HG02759 (cell line): ENCODE results near the gene MDM4.
"Not testable (repeated sequence)": the region's sequence is repeated elsewhere in the genome, so short reads cannot be mapped to it uniquely, and the experiment has no call there.

ENCODE experiments used
- ATAC-seq: cut with Tn5 transposase; IDR thresholded peaks from one replicate; pipeline ENCODE4 v1.9.1; 2021; ENCODE audit warnings: mild to moderate bottlenecking, moderate library complexity; ENCODE audit not compliant: unreplicated experiment

MDM4 gene

GRCh38 chr1:204560002-204560401, 43.8 kb downstream of the MDM4 start:
- not testable (repeated sequence) for ATAC-seq

GRCh38 chr1:204560590-204561150, 44.5 kb downstream of the MDM4 start:
- no peak for ATAC-seq

GRCh38 chr1:204562075-204562990, 46.1 kb downstream of the MDM4 start:
- ATAC-seq: no peak

GRCh38 chr1:204563307-204563706, 47.1 kb downstream of the MDM4 start:
- no peak for ATAC-seq

- ATAC-seq: no peak
These were observed 47.6 kb downstream of the MDM4 start for GRCh38 chr1:204563780-204564179.

- peak; percentile 76 for ATAC-seq
These were observed 48.6 kb downstream of the MDM4 start for GRCh38 chr1:204564835-204565234.

GRCh38 chr1:204565617-204566582, 49.7 kb downstream of the MDM4 start:
- peak; percentile 60 for ATAC-seq

GRCh38 chr1:204566583-204566955, 50.4 kb downstream of the MDM4 start:
- ATAC-seq: no peak

- ATAC-seq: no peak
These were observed 50.9 kb downstream of the MDM4 start for GRCh38 chr1:204567071-204567470.

- ATAC-seq: no peak
These were observed 52.5 kb downstream of the MDM4 start for GRCh38 chr1:204568576-204569315.

- no peak for ATAC-seq
These were observed 53.3 kb downstream of the MDM4 start for GRCh38 chr1:204569478-204569877.

- not testable (repeated sequence) for ATAC-seq
These were observed 53.8 kb downstream of the MDM4 start for GRCh38 chr1:204570021-204570420.

GRCh38 chr1:204571128-204571527, 54.9 kb downstream of the MDM4 start:
- ATAC-seq: no peak

GRCh38 chr1:204571631-204572030, 55.4 kb downstream of the MDM4 start:
- no peak for ATAC-seq

GRCh38 chr1:204572923-204573922, 57.0 kb downstream of the MDM4 start:
- no peak for ATAC-seq

GRCh38 chr1:204574016-204574864, 58.0 kb downstream of the MDM4 start:
- no peak for ATAC-seq

GRCh38 chr1:204574865-204575163, 58.6 kb downstream of the MDM4 start:
- no peak for ATAC-seq
